Measurements from ENCODE around the gene SND1. TPM values are rescaled to one million over a fixed set of nuclear protein-coding genes. Genes with fewer than 3 reads are reported as not detected.
A peak's percentile ranks its signal among the peaks of the same experiment; 100 is the strongest.

The SND1 gene
- total and polyA plus RNA-seq, 2 of the 4 experiments (the other 2 are of a cell fraction): 154 to 294 TPM

- CTCF ChIA-PET: interaction anchor here (0.5 kb wide), 1 partner anchor 446 kb away, joined by 4 read pairs; no protein-coding TSS in a partner anchor
- Histone ChIP-seq H2AFZ (replicated peaks; ENCODE audit: low read length, poor library complexity) (no peak overlapping the region), H3K36me3 (ENCODE audit: control insufficient read depth, insufficient read depth, low read length) (peaks cover 48% of the 10 kb centered on the region), H2AK5ac (ENCODE audit: low read depth, low read length) (no peak overlapping the region), H3K18ac (ENCODE audit: low read depth, low read length) (no peak overlapping the region), H3K27me3 (ENCODE audit: control insufficient read depth, insufficient read depth, low read length) (no peaks in the 10 kb centered on the region), H2BK5ac (ENCODE audit: low read depth, low read length, poor library complexity, severe bottlenecking) (no peak overlapping the region), H4K20me1 (ENCODE audit: insufficient read depth, low read length) (peaks cover 21% of the 10 kb centered on the region), H3K9ac (ENCODE audit: low read depth, low read length) (no peak overlapping the region), H3K56ac (ENCODE audit: extremely low read depth, insufficient read depth, low read length) (no peak overlapping the region), H3K9me3 (ENCODE audit: control insufficient read depth, insufficient read depth, low read length) (no peaks in the 10 kb centered on the region), H4K5ac (ENCODE audit: low read depth, low read length) (no peak overlapping the region), H2BK120ac (ENCODE audit: low read depth, low read length) (no peak overlapping the region), H3K4me1 (ENCODE audit: control insufficient read depth, insufficient read depth, low read length) (peaks cover 2% of the 10 kb centered on the region; the same call in 1 of the 2 replicates), H3K4ac (ENCODE audit: low read depth, low read length) (no peak overlapping the region), H3K79me1 (ENCODE audit: low read depth in 1 of 2, low read length in 2 of 2) (peaks cover 0 to 19% of the 10 kb centered on the region in 2 experiments; a peak in 2 of 4 replicates), H3K14ac (replicated peaks; ENCODE audit: low read depth, low read length) (no peak overlapping the region), H2BK15ac (ENCODE audit: low read depth, low read length) (no peak overlapping the region), H3K23ac (ENCODE audit: low read depth, low read length) (no peak overlapping the region), H4K8ac (ENCODE audit: low read depth in 2 of 2, low read length in 2 of 2) (no peak overlapping the region), H3K4me2 (ENCODE audit: low read depth, low read length) (no peak overlapping the region), H2BK20ac (ENCODE audit: low read depth, low read length) (no peak overlapping the region), H3K27ac (ENCODE audit: insufficient read depth, low read length) (no peak overlapping the region), H3K9me1 (ENCODE audit: insufficient read depth, low read length) (0 out of 2 replicates have a peak, but pooled peaks cover 5% of the 10 kb centered on the region), H2AK9ac (replicated peaks; ENCODE audit: low read depth, low read length, poor library complexity) (peak overlapping the region; percentile 1), H3K4me3 (ENCODE audit: insufficient read depth, low read depth, low read length) (no peak overlapping the region), H4K91ac (ENCODE audit: insufficient read depth, low read depth, low read length) (no peak overlapping the region)
- TF ChIP-seq RFX5 (IDR thresholded peaks at IDR 0.05; ENCODE audit: low read depth, low read length) (no peak), MAFK (IDR thresholded peaks at IDR 0.05; ENCODE audit: low read depth, low read length) (no peak), FOS (IDR thresholded peaks at IDR 0.05; ENCODE audit: low read depth, low read length) (no peak), CEBPB (IDR thresholded peaks at IDR 0.05; ENCODE audit: low read depth, low read length) (no peak), RAD21 (IDR thresholded peaks at IDR 0.05; ENCODE audit: low read length) (no peak), ELK1 (IDR thresholded peaks at IDR 0.05; ENCODE audit: borderline replicate concordance, low read depth, low read length) (no peak), CHD1 (IDR thresholded peaks at IDR 0.05; ENCODE audit: low read depth, low read length) (no peak), RCOR1 (IDR thresholded peaks at IDR 0.05; ENCODE audit: insufficient replicate concordance, low read length) (no peak), MXI1 (IDR thresholded peaks at IDR 0.05; ENCODE audit: borderline replicate concordance, low read depth, low read length) (no peak), MAZ (IDR thresholded peaks at IDR 0.05; ENCODE audit: borderline replicate concordance, low read depth, low read length) (no peak), SMC3 (IDR thresholded peaks at IDR 0.05; ENCODE audit: low read depth, low read length) (no peak), CTCF (conservative IDR thresholded peaks at IDR 0.05; ENCODE audit: low read depth, low read length) (no peak)
- no TSS peak for BruUV-seq (replicated peaks)
- dilution Hi-C loops (cut with HindIII; ENCODE audit: low sequenced_read_pairs, unreplicated experiment): no loop called here
- no peak for ATAC-seq (ENCODE audit: low read depth)
- DNase-seq: no peak
- POLR2A ChIA-PET (ENCODE audit: unreplicated experiment): no interaction called here
- in situ Hi-C loops (cut with MboI; ENCODE audit: low sequenced_read_pairs): no loop called here
- WGBS, 2 experiments (ENCODE audit: extremely low coverage in 2 of 2, insufficient read length in 1 of 2): 100% methylated on average over 2 of the region's 3 CpGs; no CpG with 5 or more reads in 1 of the 2 experiments
- intact Hi-C loops (cut with micrococcal nuclease): no loop called here
Measured at GRCh38 chr7:128078309-128078708, 426.3 kb downstream of the SND1 start.
